Panc1 (cell line): Measurements from ENCODE around the gene KANK2. TPM values are rescaled to one million over a fixed set of nuclear protein-coding genes. Genes with fewer than 3 reads are reported as not detected.

ENCODE experiments used
- ATAC-seq: fragments of 200-7000 bp; cut with Tn5 transposase; 2 replicates; pipeline ENCODE4 v1.9.1; 2020; ENCODE audit warnings: mild to moderate bottlenecking, moderate library complexity
- BruUV-seq: library from RNA; stranded (reverse); fragments of 400-500 nt; replicated peaks from 2 replicates; lab custom pipeline; 2021; lab: Mats Ljungman, UMichigan
- CTCF ChIA-PET: fragments of 300-600 bp; sonication (Branson Sonifier 250); formaldehyde crosslinking; loops from one replicate; lab custom pipeline; 2022; ENCODE audit warnings: antibody characterized with exemption; lab: Charles Lee
- POLR2A ChIA-PET: fragments of 300-600 bp; sonication (Branson Sonifier 250); formaldehyde crosslinking; loops from one replicate; lab custom pipeline; 2022; ENCODE audit warnings: antibody characterized with exemption; lab: Charles Lee
- DNase-seq: peaks from one replicate; pipeline ENCODE4 v3.0.0-alpha.2; 2010; ENCODE audit warnings: low read depth, low spot score
- H3K27ac ChIP-seq: 2 replicates; pipeline ENCODE4 v1.5.1; 2011; ENCODE audit warnings: mild to moderate bottlenecking, low read length, inconsistent platforms
- H3K27me3 ChIP-seq: fragments of 200-500 bp; sonication (Bioruptor generic); 2 replicates; pipeline ENCODE4 v1.6.0; 2014; ENCODE audit warnings: low read length, inconsistent platforms; ENCODE audit not compliant: control insufficient read depth, insufficient read depth
- H3K36me3 ChIP-seq: fragments of 200-500 bp; sonication (Bioruptor generic); 2 replicates; pipeline ENCODE4 v1.5.1; 2014; ENCODE audit warnings: inconsistent platforms, mild to moderate bottlenecking, low read length, moderate library complexity; ENCODE audit not compliant: control insufficient read depth, insufficient read depth
- H3K4me1 ChIP-seq: 2 replicates; pipeline ENCODE4 v1.5.1; 2011; ENCODE audit warnings: inconsistent platforms, mild to moderate bottlenecking, low read length, moderate library complexity; ENCODE audit not compliant: control insufficient read depth, insufficient read depth
- H3K4me3 ChIP-seq, 2 experiments: 2 replicates each; pipeline ENCODE4 v1.5.1; 2011 to 2012; ENCODE audit warnings: low read depth in 2 of 2, low read length in 2 of 2, mild to moderate bottlenecking in 2 of 2, inconsistent platforms in 1 of 2, moderate library complexity in 1 of 2
- H3K9me3 ChIP-seq: fragments of 200-500 bp; sonication (Bioruptor generic); 2 replicates; pipeline ENCODE4 v1.5.1; 2014; ENCODE audit warnings: low read depth, mild to moderate bottlenecking, inconsistent platforms, low read length, moderate library complexity; ENCODE audit not compliant: control insufficient read depth, insufficient read depth
- CTCF ChIP-seq: fragments of 450-650 bp; IDR thresholded peaks from 2 replicates; pipeline ENCODE4 v1.5.1; 2017; ENCODE audit warnings: mild to moderate bottlenecking
- POLR2AphosphoS5 ChIP-seq: IDR thresholded peaks from 2 replicates; pipeline ENCODE4 v1.6.1; 2012; ENCODE audit warnings: mild to moderate bottlenecking, low read depth, low read length, moderate library complexity
- REST ChIP-seq, 2 experiments: IDR thresholded peaks; 2 replicates each; pipeline ENCODE4 v1.6.1; 2011 to 2012; ENCODE audit warnings: low read depth in 2 of 2, control low read depth in 1 of 2, low read length in 1 of 2, mild to moderate bottlenecking in 1 of 2, moderate library complexity in 1 of 2; ENCODE audit not compliant: insufficient read depth in 1 of 2
- SIN3A ChIP-seq: IDR thresholded peaks from 2 replicates; pipeline ENCODE4 v1.6.1; 2012; ENCODE audit warnings: low read depth, mild to moderate bottlenecking, low read length, moderate library complexity, borderline replicate concordance; ENCODE audit not compliant: insufficient read depth
- TCF7L2 ChIP-seq: IDR thresholded peaks from 2 replicates; pipeline ENCODE4 v1.6.1; 2011; ENCODE audit warnings: mild to moderate bottlenecking, low read depth, low read length, inconsistent platforms
- in situ Hi-C: cut with HindIII; loops from 2 replicates; pipeline ENCODE4 v1.10.0; 2016; ENCODE audit warnings: low sequenced_read_pairs, low pct_unique_long_range_greater_than_20kb
- intact Hi-C: fragments of 100-400 bp; cut with micrococcal nuclease; formaldehyde crosslinking; loops from one replicate; pipeline ENCODE4 v1.10.0; 2022; ENCODE audit not compliant: unreplicated experiment
- total RNA-seq: library from RNA; stranded (reverse); gene quantifications from one replicate; pipeline ENCODE4 v1.2.1, GENCODE V29; 2021; ENCODE audit not compliant: unreplicated experiment

The KANK2 gene
- total RNA-seq, 1 experiment from 2014 or later = 121 TPM

GRCh38 chr19:11159598-11160439, 37.5 kb downstream of the KANK2 start:
- Histone ChIP-seq H3K4me3 (no peak overlapping the region), H3K36me3 (no peaks in the 10 kb centered on the region), H3K27ac (no peak overlapping the region), H3K9me3 (no peaks in the 10 kb centered on the region), H3K27me3 (no peaks in the 10 kb centered on the region), H3K4me1 (peaks cover 4% of the 10 kb centered on the region; the same call in 1 of the 2 replicates)
- intact Hi-C loops (no loop called here), in situ Hi-C loops (no loop called here)
- CTCF ChIA-PET = no interaction called here
- POLR2A ChIA-PET = interaction anchor here (0.6 kb wide), 1 partner anchor 214 kb away, joined by 6 read pairs; no protein-coding TSS in a partner anchor
- DNase-seq = no peak
- no peak for ATAC-seq
- BruUV-seq = no TSS peak
- TF ChIP-seq CTCF = no peak

- H3K36me3 ChIP-seq = no peaks in the 10 kb centered on the region
- H3K27ac ChIP-seq = peak within 1 kb of the TSS; percentile 94
- in situ Hi-C loops = no loop called here
- peaks cover 14% of the 10 kb centered on the region for H3K4me1 ChIP-seq
- DNase-seq = peak; percentile 89
- peak; percentile 99 for ATAC-seq
- ChIA-PET POLR2A (no interaction called here), CTCF (interaction anchor here (0.5 kb wide), 1 partner anchor 14 kb away, joined by 3 read pairs; no protein-coding TSS in a partner anchor)
- no peaks in the 10 kb centered on the region for H3K27me3 ChIP-seq
- H3K9me3 ChIP-seq = no peaks in the 10 kb centered on the region
- TF ChIP-seq POLR2AphosphoS5 = peak; percentile 69
- peak; percentile 97 for TF ChIP-seq TCF7L2
- TF ChIP-seq SIN3A = peak; percentile 93
- no peak for TF ChIP-seq CTCF
- TF ChIP-seq REST (IDR thresholded peaks at IDR 0.05; ENCODE audit: insufficient read depth in 1 of 2, low read depth in 2 of 2, low read length in 1 of 2) = no peak
- BruUV-seq = no TSS peak
- H3K4me3 ChIP-seq = peak within 1 kb of the TSS; percentile 83 to 86
- intact Hi-C loops = no loop called here
Measured at GRCh38 chr19:11155373-11156120, 41.8 kb downstream of the KANK2 start, which contains the start of gene SPC24. Gene SPC24 (minus strand): TSS chr19:11155782. CDS start chr19:11155776, 6 bp downstream.
